Right renal cortex interstitium (tissue), 3 donors: Measurements from ENCODE around the gene WDR76. TPM values are rescaled to one million over a fixed set of nuclear protein-coding genes. Genes with fewer than 3 reads are reported as not detected.
"Not testable (repeated sequence)": the region's sequence is repeated elsewhere in the genome, so short reads cannot be mapped to it uniquely, and the experiment has no call there.

ENCODE experiments used
- DNase-seq, 3 donors: peaks; one replicate each; pipeline ENCODE4 v3.0.0-alpha.2; 2013; ENCODE audit warnings: low read depth in 3 of 3, low spot score in 2 of 3
- polyA plus RNA-seq, 3 donors: library from polyadenylated mRNA; unstranded; fragments of 120-200 nt; gene quantifications; one replicate each; pipeline ENCODE4 v1.2.1, GENCODE V29; 2013; ENCODE audit not compliant: insufficient read length in 3 of 3

Gene WDR76
- 10 to 100 TPM; 13.3 to 19.4 (median 16.8) TPM for polyA plus RNA-seq

DNA sequence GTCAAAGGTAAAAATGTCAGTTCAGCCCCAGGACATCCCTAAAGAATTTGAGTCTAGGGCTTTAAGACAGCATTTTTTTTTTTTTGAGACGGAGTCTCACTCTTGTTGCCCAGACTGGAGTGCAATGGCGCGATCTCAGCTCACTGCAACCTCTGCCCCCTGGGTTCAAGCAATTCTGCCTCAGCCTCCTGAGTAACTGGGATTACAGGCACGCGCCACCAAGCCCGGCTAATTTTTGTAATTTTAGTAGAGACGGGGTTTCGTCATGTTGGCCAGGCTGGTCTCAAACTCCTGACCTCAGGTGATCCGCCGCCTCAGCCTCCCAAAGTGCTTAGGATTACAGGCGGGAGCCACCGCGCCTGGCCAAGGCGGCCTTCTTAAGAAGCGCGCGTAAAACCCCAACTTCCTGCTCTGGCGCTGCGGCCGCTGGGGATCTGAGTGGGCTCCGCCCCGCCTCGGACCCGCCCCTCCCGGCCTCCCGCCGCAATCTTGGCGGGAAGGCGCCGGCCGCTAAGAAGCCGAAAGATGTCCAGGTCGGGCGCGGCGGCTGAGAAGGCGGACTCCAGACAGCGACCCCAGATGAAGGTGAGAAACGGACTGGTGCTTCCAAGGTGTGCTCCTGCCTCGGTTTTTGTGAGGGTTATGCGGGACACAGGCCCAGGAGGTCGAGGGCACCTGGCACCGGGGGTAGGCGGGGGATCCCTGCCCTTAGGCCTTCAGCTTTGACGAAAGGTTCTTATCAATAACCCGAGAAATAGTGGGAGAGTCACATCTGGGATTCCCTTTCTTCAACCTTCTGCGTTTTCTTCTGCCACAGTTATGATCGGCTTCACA is at the start of gene WDR76:
WDR76 (plus strand) TSS at position 495 of the 834 bp plus-strand sequence; CDS start at position 526, 31 bp downstream.
- peak; percentile 47 to 66 (median 50) for DNase-seq

DNA sequence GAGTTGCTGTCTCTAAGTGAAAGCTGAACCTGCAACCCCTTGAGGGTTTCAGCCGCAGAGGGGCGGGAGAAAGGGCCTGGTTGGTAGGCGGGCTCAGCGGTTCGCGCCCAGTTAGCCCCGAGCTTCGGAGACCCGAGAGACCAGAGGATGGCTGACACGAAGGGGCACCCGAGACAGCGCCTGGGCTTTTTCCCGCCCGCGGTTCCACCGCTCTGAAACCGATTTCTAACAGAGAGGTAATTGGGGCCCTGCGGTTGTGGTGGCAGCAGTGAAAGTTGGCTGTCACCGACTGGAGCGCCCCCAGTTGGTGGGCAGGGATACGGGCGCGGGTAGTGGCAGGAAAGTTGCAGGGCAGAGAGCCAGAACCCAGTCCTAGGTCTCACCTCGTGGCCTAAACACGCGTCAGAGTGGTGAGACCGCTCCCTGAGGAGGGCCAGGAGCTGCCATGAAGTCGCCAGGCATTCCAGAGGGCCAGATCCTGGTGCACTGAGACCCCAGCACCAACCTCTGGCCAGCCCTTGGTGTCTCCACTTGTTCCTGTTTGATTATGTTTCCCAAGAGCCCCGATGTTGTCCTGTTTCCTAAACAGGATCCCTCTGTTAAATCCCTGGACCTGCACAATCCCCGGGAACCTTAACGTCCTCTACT is 49.4 kb upstream of the WDR76 start:
- DNase-seq, result no peak

DNA sequence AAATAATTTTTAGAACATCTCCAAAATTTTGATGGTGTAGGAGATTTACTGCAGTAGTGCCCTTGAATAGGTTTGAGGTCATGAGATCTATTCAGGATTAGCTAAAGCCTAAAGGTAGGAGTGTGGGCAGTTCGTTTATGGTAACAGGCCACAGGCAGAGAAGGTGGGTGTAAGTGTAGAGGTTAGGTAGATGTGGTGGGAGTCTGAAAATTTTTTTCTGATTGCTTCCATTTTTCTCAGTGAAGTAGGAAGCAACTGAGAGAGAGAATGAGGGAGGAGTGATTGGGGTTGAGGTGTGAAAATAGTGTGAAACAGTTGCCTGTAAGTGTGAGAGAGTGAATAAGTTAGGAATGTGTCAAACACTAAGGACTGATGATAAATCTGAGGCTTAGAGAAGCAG is 47.8 kb upstream of the WDR76 start:
- no peak for DNase-seq

DNA sequence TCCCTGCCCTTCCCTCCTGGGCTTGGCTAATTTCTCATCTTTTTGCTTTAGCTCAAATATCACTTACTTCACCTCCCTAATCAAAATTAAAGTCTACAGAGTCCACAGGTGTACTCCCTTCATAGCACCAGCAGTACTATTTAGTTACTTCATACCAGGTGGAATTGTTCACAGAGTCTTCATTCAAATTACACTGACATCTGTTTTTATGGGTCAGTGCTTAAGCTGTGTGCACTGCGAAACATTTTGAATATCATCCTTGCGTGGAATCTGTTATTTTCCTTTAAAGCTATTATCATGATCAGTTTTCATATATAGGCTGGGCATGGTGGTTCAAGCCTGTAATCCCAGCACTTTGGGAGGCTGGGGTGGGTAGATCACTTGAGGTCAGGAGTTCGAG is 37.4 kb upstream of the WDR76 start:
- DNase-seq, result no peak

DNA sequence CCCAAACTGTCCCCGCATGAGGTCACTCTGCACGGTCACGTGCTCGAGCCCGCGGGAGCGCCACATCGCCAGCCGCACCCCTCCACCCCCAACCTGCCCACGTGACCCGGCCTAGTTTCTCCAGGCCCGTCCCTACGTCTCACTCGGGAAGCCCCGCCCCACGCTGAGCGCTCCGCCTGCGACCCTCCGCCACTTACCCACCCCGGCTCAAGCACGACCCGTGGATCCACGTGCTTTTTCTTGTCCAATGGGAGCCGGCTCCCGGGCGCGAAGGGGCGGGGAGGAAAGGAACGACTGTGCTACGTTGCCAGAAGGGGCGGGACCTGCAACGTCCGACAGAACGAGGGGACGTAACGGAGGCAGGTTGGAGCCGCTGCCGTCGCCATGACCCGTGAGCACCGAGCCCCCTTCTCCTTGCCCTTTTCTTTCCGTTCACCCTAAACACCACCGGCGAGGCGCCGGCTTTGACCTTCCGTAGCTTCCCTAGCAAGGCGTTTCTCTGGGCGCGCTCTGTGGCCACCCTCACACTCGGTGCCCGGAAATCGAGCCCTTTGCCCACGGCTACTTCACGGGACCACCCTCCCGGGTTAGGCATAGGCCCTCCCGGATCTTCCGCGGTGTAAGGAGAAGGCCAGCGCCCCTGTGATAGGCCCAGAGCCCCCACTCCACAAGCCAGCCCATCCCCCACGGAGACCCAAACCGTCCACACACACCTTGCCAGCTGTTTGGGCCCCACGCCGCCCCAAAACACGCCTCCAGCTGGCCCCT is 34.6 kb upstream of the WDR76 start, which contains the start of gene SERF2:
SERF2 (plus strand) TSS at position 328 of the 768 bp plus-strand sequence; CDS start at position 385, 57 bp downstream.
- DNase-seq, result peak; percentile 96 to 98 (median 97)

DNA sequence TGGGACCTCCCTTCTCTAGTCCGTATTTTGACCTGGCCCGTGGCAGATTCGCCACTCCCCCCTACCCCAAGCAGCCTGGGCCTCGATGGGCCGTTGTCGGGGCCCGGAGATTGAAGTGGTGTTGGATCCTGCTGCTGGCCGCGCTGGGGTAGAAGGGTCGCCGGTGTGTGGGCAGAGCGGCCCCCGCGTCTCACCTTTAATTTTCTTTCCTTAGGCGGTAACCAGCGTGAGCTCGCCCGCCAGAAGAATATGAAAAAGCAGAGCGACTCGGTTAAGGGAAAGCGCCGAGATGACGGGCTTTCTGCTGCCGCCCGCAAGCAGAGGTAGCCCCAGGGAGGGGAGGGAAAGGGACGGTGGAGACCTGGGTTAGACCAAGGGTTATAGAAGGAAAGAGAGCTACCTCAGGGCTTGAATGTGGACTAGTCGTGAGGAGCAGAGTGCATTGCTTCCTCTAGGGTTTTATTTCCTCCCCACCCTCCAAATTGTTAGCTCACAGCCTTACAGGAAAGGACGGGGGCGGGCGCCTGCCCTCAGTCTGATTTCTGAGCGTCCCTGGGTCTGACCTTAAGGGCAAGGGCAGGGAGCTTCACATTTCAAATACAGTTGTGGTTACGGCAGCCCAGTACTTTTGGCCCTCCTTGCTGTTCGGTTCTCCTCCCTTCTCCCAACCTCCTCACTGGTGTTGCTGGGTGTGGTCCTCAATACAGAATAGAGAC is 33.9 kb upstream of the WDR76 start:
- no peak for DNase-seq

DNA sequence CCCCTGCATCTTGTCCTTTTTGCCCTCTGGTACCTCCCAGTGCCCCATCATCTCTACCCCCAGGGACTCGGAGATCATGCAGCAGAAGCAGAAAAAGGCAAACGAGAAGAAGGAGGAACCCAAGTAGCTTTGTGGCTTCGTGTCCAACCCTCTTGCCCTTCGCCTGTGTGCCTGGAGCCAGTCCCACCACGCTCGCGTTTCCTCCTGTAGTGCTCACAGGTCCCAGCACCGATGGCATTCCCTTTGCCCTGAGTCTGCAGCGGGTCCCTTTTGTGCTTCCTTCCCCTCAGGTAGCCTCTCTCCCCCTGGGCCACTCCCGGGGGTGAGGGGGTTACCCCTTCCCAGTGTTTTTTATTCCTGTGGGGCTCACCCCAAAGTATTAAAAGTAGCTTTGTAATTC is 33.2 kb upstream of the WDR76 start:
- DNase-seq, result no peak

DNA sequence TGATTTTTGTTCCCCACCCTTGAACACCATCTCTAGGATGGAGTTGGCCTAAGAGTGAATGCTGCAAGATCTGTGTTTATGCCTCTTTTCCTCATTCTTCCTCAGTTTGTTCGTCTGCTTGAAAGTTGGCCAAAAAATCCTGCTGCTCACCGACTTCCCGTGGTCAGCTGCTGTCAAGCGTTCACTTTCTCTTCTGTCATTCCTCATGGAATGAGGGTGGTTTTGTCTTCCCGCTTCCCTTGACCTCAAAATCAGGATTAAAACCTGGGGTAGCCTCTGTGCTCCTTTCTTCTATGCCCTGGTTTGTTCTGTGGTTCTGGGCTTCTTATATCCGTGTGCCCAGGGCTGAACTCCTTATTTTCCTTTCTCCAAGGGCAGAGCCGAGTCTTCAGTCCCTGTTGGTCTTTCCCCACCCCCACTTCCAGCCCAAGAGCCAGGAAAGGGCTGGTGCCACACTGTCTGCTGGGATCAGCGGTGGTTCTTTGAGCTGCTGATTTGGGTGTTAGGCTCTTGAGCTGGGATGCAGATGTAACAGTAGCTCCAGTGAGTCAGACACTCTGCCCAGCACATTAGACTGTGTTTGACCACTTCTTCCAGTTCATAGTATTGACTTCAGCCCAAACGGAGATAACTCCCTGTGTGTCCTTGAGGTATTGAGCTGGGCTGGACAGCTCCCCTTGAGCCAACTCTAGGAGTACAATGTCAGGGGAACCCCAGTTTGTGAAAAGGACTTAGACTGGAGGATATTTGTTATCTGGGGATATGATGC is 32.3 kb upstream of the WDR76 start:
- DNase-seq, result no peak

DNA sequence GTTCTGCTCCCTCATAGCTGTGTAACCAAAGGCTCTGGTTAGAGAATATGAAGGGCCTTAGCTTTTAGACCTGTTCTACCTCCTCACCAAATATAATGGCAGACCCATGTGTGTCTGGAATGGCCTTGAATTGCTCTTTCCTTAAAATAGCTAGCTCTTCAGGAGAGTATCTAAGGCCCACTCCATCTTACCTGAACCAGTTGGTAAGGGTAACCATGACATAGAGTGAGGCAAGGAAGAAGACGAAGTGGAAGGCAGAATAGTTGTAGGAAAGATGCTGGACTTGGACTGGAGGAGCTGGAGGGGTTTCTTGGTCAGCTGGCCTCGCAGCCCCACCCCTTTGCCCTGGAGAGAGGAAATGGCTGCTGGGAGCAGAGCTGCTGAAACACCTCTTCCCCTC is 31.6 kb upstream of the WDR76 start:
- no peak for DNase-seq

DNA sequence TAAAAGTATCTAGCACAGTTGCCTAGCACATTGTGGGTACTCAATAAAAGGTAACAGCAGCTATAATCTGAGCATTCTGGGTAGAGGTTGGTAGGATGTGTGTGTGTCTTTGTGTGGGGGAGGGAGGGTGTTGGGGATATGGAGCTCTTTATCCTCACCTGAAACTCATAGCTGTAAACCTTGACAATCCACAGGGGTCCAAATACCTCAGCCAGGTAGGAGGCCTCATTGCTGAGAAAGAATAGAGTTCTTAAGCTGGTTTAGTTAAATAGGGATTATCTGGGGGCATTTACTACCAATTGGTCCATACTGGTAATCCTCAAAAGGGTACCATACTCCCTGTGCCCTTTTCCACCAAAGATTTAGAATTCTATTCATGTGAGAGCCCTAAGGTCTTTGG is 30.8 kb upstream of the WDR76 start:
- no peak for DNase-seq

DNA sequence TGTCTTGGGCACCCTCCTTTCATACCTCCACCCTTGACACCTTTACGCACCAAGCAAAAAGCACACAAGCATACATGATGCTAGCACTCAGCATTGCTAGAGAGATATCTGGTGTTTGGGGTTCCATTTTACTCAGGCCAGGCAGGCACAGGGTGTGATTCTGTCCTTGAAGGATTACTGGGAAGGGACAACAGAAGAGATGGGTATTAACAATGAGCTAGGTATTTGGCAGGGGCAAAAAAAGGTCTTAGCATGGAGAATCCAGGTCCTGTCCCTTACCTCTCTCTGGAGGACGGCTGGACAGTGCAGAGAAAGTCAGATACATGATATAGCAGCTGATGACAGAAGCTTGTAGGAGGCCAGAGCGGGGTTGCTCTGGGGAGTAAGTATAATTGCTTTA is 30.2 kb upstream of the WDR76 start:
- DNase-seq, result no peak

DNA sequence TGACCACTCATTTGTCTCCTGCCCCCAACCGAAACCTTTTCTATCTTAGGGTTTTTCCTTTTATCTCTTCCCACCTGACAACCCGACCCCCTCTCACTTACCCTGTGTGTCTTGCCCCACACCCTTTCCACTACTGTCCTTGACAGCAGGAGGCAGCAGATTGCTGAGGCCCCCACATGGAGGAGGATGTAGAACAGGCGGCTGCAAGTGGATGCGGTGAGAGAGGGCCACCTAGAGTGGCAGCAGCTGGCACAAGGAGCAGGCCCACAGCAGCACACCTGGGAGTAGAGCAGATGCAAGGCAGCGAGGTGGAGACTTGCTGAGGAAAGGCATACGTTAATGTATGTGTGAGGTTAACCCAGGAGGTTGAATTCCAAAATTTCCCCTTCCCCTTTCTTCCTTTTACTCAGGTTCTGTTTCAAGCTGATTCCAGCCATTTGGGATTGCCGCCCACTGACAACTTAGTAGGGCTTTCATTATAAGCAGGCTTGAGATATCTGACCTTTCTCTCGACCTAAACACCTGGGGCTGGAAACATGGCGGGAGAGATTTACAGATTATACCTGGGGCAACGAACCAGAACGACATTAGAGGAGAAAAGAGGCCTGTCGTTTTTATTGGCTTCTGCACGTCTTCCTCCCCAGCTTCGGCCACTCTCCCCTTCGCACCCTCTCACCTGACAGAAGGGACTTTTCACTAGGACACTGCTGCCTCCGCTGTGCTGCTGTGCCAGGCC is 27.4 kb upstream of the WDR76 start:
- DNase-seq, result no peak

DNA sequence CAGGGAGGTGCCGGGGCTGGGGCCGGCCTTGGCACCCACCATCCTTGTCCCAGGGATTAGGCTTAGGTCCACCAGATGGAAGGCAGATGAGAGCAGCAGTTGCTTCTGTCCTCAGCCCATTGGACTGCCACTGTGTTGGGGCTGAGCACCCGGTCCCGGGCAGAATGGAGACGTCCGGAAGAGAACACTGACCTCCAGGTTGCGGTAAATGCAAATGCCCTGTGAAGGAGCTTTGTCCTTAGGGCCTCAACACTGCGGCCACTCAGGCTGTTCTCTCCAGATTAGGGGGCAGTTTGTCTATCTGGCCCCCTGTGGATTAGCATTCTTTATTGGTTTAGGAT is 26.9 kb upstream of the WDR76 start, which contains the start of gene SERINC4:
SERINC4 (minus strand) TSS at position 276 of the 341 bp plus-strand sequence; CDS start at position 42, 234 bp downstream.
- DNase-seq, result no peak

DNA sequence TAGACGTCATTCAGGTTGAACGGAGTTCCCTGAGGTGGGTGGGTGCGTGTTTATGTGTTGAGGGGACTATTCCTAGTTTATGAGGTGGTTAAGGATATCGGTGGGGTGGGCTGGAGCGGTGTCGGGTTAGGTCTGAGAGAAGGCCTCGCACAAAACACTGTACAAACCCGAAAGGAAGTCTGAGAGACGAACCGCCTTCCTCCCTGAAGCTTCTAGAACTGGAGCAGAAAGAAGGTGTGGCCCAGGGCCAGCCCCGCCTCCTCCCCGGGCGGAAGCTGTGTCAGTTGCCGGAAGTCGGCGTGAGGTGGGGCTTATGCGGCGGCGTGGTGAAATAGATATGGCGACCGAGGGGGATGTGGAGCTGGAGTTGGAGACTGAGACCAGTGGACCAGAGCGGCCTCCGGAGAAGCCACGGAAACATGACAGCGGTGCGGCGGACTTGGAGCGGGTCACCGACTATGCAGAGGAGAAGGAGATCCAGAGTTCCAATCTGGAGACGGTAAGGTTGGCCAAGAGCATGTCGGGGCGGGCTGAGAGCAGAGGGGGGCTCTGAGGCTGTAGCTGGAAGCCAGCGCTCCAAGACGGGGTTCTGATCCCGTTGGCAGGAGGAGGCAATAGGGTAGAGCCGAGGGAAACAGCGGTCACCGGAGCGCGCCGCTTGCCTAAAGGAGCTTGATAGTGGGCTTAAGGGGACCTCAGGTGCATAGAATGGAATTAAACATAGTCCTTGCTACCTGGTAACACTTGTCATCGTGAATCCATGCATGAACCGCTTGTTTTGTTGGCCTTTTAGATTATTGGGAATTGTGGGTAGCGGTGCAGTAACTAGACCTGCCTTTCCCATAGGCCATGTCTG is 26.3 kb upstream of the WDR76 start, which contains the start of gene HYPK:
HYPK (plus strand) TSS at position 314 of the 856 bp plus-strand sequence; CDS start at position 338, 24 bp downstream.
- DNase-seq, result peak in 1 of 3 donors; percentile 84

DNA sequence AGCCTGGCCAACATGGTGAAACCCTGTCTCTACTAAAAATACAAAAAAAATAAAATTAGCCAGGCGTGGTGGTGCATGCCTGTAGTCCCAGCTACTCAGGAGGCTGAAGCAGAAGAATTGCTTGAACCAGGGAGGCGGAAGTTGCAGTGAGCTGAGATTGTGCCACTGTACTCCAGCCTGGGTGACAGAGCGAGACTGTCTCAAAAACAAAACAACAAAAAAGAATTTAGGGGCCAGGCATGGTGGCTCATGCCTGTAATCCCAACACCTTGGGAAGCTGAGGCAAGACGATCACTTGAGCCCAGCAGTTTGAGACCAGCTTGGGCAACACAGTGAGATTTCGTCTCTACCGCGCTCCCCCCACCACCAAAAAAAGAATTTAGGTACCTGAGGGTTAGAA is 24.1 kb upstream of the WDR76 start:
- DNase-seq, result not testable (repeated sequence)

DNA sequence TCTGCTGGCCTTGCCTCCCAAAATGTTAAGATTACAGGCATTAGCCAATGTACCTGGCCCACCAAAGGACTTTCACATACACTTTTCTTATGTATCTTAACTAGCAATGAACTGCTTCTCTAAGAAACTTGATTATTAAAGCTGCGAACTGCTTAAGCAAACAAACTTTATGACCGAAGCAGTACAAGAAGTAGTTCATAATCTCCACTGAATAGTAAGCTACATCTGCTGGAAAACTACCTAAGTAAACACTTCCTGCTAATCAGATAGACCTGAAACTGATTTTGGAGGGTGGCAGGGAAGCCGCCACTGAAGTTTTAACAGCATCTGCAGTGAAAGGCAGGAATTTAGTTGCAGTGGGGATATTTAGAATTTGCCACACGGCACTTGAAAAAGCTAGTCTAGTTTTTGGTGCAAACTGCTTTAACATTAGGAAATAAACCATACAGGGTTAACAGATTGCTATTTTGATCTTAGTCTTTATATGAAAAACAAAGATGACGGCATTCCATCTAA is 18.3 kb upstream of the WDR76 start:
- DNase-seq, result no peak

DNA sequence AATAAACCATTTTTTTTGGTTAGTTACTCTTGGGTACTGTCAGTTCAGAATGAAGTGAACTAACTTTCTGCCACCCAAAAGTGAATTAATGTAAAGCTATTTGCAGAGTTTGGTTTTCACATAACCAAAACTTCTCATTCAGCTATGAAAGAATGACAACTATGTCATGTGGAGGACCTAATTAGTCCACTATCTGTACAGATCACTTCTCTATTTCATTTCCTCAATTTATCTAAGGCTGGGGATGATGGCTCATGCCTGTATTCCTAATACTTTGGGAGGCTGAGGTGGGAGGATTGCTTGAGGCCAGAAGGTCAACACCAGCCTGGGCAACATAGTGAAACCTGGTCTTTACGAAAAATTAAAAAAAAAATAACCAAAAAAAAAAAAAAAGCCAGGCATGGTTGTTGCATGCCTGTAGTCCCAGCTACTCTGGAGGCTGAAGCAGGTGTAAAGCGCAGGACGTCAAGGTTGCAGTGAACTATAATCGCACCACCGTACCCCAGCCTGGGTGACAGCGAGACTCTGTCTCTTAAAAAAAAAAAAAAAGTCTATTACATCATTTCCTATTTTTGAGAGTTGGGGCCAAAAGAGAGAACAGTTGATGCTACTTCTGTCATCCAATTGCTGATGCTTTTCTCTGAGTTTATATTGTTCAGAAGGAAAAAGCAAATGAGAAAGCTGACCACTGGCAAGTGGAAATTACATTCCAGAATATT is 17.7 kb upstream of the WDR76 start:
- DNase-seq, result no peak
